CD8-positive, alpha-beta memory T cell (primary cell): ENCODE measurements around the gene ATF7. TPM values are rescaled to one million over a fixed set of nuclear protein-coding genes. Genes with fewer than 3 reads are reported as not detected.

Experiments
- CTCF ChIA-PET: fragments of 350-600 bp; sonication (Branson Sonifier 250); formaldehyde crosslinking; loops from one replicate; lab custom pipeline; 2021; ENCODE audit warnings: antibody characterized with exemption; lab: Charles Lee
- POLR2A ChIA-PET: fragments of 350-600 bp; sonication (Branson Sonifier 250); formaldehyde crosslinking; loops from one replicate; lab custom pipeline; 2021; ENCODE audit warnings: antibody characterized with exemption; lab: Charles Lee
- DNase-seq, 5 donors: peaks; one replicate each; pipeline versions ENCODE4 v3.0.0 to v3.0.0-alpha.2; 2020 to 2022; ENCODE audit warnings: mixed read lengths in 1 of 5
- H3K27ac ChIP-seq: one replicate; pipeline ENCODE4 v1.7.0; 2013; ENCODE audit warnings: low read depth, mild to moderate bottlenecking, low read length, moderate library complexity
- H3K27me3 ChIP-seq: 2 replicates; pipeline ENCODE4 v1.7.0; 2013; ENCODE audit warnings: low read length, mild to moderate bottlenecking; ENCODE audit not compliant: insufficient read depth, poor library complexity, severe bottlenecking
- H3K36me3 ChIP-seq: 2 replicates; pipeline ENCODE4 v1.7.0; 2013; ENCODE audit warnings: mild to moderate bottlenecking, low read length, moderate library complexity; ENCODE audit not compliant: insufficient read depth
- H3K4me1 ChIP-seq: 2 replicates; pipeline ENCODE4 v1.7.0; 2013; ENCODE audit warnings: mild to moderate bottlenecking, low read length, moderate library complexity; ENCODE audit not compliant: insufficient read depth
- H3K4me3 ChIP-seq: 2 replicates; pipeline ENCODE4 v1.7.0; 2013; ENCODE audit warnings: mild to moderate bottlenecking, low read length
- H3K9me3 ChIP-seq: 2 replicates; pipeline ENCODE4 v1.7.0; 2013; ENCODE audit warnings: mild to moderate bottlenecking, low read length
- H3K27ac Mint-ChIP-seq, 8 donors: one replicate each; pipeline ENCODE4 v1.8.0; 2020 to 2021; ENCODE audit warnings: mixed read lengths in 8 of 8, mild to moderate bottlenecking in 6 of 8, inconsistent platforms in 3 of 8, moderate library complexity in 3 of 8
- H3K27me3 Mint-ChIP-seq, 2 donors: one replicate each; pipeline ENCODE4 v1.8.0; 2020 to 2021; ENCODE audit warnings: mixed read lengths in 2 of 2, mild to moderate bottlenecking in 1 of 2, moderate library complexity in 1 of 2
- H3K36me3 Mint-ChIP-seq, 3 donors: one replicate each; pipeline ENCODE4 v1.8.0; 2020 to 2021; ENCODE audit warnings: mixed read lengths in 3 of 3, inconsistent platforms in 1 of 3, mild to moderate bottlenecking in 1 of 3
- H3K4me1 Mint-ChIP-seq, 3 donors: one replicate each; pipeline ENCODE4 v1.8.0; 2020 to 2021; ENCODE audit warnings: mixed read lengths in 3 of 3, inconsistent platforms in 1 of 3, mild to moderate bottlenecking in 1 of 3
- H3K4me3 Mint-ChIP-seq, 7 donors: one replicate each; pipeline ENCODE4 v1.8.0; 2020 to 2021; ENCODE audit warnings: mixed read lengths in 7 of 7, mild to moderate bottlenecking in 6 of 7, moderate library complexity in 4 of 7, inconsistent platforms in 2 of 7
- H3K9me3 Mint-ChIP-seq, 5 donors: one replicate each; pipeline ENCODE4 v1.8.0; 2020 to 2022; ENCODE audit warnings: mixed read lengths in 5 of 5, mild to moderate bottlenecking in 3 of 5, moderate library complexity in 2 of 5, inconsistent platforms in 1 of 5
- polyA plus RNA-seq: library from polyadenylated mRNA; unstranded; fragments of 300-500 nt; fragmentation: Illumina TruSeq; gene quantifications from one replicate; pipeline ENCODE4 v1.2.3, GENCODE V29; 2021
- total RNA-seq, 2 experiments: library from RNA; stranded (reverse); gene quantifications; one replicate each; pipeline ENCODE4 v1.2.3, GENCODE V29; 2021

The ATF7 gene
- total and polyA plus RNA-seq, 3 experiments from 2014 or later: 13.4 to 28.1 (median 27.6) TPM

- Histone ChIP-seq H3K36me3 (peaks cover 58% of the 10 kb centered on the region), H3K27ac (no peak overlapping the region), H3K27me3 (no peaks in the 10 kb centered on the region), H3K4me3 (no peak overlapping the region), H3K9me3 (no peaks in the 10 kb centered on the region), H3K4me1 (no peaks in the 10 kb centered on the region)
- ChIA-PET POLR2A (no interaction called here), CTCF (interaction anchor here (1.1 kb wide), 1 partner anchor 8 kb away, joined by 3 read pairs; no protein-coding TSS in a partner anchor)
- no peaks in the 10 kb centered on the region for H3K4me1 Mint-ChIP-seq
- H3K36me3 Mint-ChIP-seq: peaks cover 0 to 82% (median 18%) of the 10 kb centered on the region in 3 donors
- H3K27ac Mint-ChIP-seq: peak overlapping the region in 2 of 8 donors; percentile 45 to 72
- no peak for DNase-seq
- H3K9me3 Mint-ChIP-seq: no peaks in the 10 kb centered on the region
- no peaks in the 10 kb centered on the region for H3K27me3 Mint-ChIP-seq
- H3K4me3 Mint-ChIP-seq: no peak overlapping the region
Measured at GRCh38 chr12:53516758-53517455, 109.3 kb downstream of the ATF7 start.

DNA sequence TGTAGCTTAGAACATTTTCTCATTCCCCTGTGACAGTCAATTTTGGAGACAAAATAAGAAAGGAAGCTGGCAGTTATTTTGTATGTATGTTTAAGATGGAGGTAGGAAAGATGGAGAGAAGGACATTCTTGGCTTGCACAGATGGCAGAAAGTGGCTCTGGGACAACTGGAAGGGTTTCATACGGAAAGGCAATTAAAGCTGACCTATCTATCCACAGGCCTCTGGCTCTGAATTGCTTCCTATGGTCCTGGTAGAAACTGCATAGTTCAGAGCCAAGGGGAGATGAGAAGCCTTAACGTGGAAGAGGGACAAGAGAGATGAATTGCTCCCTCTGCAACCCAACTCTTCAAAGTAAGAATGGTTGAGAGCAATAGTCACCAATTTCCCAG lies 110.9 kb downstream of the ATF7 start:
- Histone ChIP-seq H3K4me1 (no peaks in the 10 kb centered on the region), H3K27me3 (no peaks in the 10 kb centered on the region), H3K36me3 (peaks cover 48% of the 10 kb centered on the region), H3K9me3 (no peaks in the 10 kb centered on the region), H3K27ac (no peak overlapping the region), H3K4me3 (no peak overlapping the region)
- no peaks in the 10 kb centered on the region for H3K9me3 Mint-ChIP-seq
- no peaks in the 10 kb centered on the region for H3K4me1 Mint-ChIP-seq
- H3K27me3 Mint-ChIP-seq: no peaks in the 10 kb centered on the region
- ChIA-PET POLR2A (no interaction called here), CTCF (no interaction called here)
- no peak for DNase-seq
- H3K27ac Mint-ChIP-seq: peak overlapping the region in 4 of 8 donors; percentile 1 to 78 (median 20)
- H3K36me3 Mint-ChIP-seq: peaks cover 0 to 80% (median 9%) of the 10 kb centered on the region in 3 donors
- no peak overlapping the region for H3K4me3 Mint-ChIP-seq

DNA sequence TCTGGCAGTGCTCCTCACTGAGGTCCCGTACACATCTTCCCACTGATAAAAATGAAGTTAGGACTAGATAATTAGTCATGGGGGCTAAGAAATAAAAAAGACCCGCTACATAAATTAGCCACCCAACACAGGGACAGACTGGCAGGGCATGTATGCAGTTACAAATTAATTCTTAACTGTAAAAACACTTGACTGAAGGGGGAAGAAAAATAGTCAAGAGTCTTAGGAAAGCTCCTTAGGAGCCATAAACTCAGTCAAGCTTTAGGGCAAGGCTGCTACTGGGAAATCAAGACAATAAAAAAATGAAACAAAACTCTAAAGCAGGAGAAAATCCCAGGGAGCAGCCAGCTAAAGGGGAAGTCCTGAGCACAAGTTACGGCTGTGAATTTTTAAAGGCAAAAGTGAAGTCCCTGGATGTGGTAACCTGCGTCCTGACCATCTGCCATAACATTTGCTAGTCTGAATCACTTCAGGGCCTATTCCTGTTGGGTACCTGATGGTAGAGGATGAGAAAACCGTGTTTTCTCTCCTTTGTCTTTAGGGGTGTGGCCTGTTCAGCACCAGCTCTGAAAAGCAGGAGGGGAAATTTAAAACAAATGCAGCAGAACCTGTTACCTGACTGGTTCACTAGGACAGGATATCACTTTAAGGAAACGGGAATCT lies 111.4 kb downstream of the ATF7 start:
- no peak overlapping the region for H3K4me3 Mint-ChIP-seq
- Histone ChIP-seq H3K4me1 (no peaks in the 10 kb centered on the region), H3K27ac (no peak overlapping the region), H3K9me3 (no peaks in the 10 kb centered on the region), H3K4me3 (no peak overlapping the region), H3K36me3 (peaks cover 45% of the 10 kb centered on the region), H3K27me3 (no peaks in the 10 kb centered on the region)
- no peaks in the 10 kb centered on the region for H3K9me3 Mint-ChIP-seq
- peaks cover 0 to 77% (median 6%) of the 10 kb centered on the region in 3 donors for H3K36me3 Mint-ChIP-seq
- DNase-seq: no peak
- no peaks in the 10 kb centered on the region for H3K27me3 Mint-ChIP-seq
- CTCF ChIA-PET: no interaction called here
- POLR2A ChIA-PET: no interaction called here
- peak overlapping the region in 4 of 8 donors; percentile 1 to 78 (median 28) for H3K27ac Mint-ChIP-seq
- no peaks in the 10 kb centered on the region for H3K4me1 Mint-ChIP-seq

DNA sequence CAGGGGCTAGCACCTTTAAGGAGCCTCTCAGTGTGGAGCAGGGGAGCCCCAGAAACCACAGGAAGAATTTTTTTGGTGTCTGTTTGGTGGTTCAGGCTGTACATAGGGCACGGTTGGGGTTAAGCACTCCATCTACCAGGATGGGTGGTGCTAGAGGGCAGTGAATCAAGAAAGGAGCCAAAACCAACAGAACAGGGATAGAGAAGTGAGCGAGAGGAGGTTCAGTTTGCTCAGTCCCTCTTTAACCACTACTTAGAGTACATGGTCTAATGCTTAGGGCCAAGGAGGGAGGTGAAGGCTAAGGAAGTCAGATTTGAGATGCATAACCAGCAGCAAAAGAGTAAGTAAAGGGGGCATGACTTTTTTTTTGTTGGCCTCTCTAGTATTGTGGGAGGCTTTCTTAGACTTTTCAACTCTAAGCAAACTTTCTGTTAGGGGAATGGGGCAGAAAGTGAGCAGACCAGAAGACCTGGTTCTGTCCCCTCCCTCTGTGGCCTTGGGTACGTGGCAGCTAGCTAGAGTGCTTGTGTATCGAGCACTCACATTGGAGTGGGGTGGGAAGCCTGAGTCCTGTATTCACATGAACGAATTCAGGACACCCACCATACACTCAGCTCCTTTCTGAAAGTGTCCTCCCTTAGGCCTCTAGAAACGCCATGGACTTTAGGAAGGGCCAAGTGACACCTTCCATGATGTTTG lies 112.3 kb downstream of the ATF7 start:
- ChIA-PET CTCF (no interaction called here), POLR2A (no interaction called here)
- Histone ChIP-seq H3K27me3 (no peaks in the 10 kb centered on the region), H3K4me3 (no peak overlapping the region), H3K9me3 (no peaks in the 10 kb centered on the region), H3K4me1 (peaks cover under 1% of the 10 kb centered on the region), H3K27ac (no peak overlapping the region), H3K36me3 (peaks cover 45% of the 10 kb centered on the region)
- Mint-ChIP-seq H3K27me3 (no peaks in the 10 kb centered on the region), H3K27ac (peak overlapping the region in 6 of 8 donors; percentile 7 to 78 (median 52)), H3K4me1 (peaks cover 0 to 4% (median 4%) of the 10 kb centered on the region in 3 donors), H3K4me3 (no peak overlapping the region), H3K36me3 (peaks cover 0 to 70% (median 6%) of the 10 kb centered on the region in 3 donors), H3K9me3 (no peaks in the 10 kb centered on the region)
- no peak for DNase-seq

DNA sequence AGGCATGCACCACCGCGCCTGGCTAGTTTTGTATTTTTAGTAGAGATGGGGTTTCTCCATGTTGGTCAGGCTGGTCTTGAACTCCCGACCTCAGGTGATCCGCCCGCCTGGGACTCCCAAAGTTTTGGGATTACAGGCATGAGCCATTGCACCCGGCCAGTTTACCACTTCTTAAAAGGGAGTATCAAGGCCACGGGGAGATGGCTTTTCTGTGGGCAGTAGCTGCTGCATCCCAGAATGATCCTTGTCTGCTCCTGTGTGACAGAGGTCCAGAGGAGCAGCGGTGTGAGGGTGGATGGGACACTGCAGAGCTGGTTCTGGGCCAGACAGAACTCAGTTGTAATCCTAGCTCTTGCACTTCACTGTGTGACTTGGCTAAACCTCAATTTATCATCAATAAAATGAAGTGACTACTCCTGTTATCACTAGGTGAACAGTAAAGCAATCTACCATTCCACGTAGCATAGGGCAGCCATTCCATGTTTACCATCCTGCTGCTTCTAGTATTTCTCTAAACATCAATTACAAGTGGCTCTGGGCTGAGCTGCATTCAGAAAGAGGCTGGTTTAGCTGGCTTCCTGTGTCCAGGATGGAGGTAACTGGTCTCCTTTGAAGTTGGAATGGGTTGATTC lies 115.9 kb downstream of the ATF7 start:
- Histone ChIP-seq H3K4me3 (no peak overlapping the region), H3K36me3 (peaks cover 38% of the 10 kb centered on the region), H3K9me3 (no peaks in the 10 kb centered on the region), H3K27ac (no peak overlapping the region), H3K27me3 (no peaks in the 10 kb centered on the region), H3K4me1 (peaks cover 7% of the 10 kb centered on the region)
- Mint-ChIP-seq H3K36me3 (peaks cover 0 to 62% (median 4%) of the 10 kb centered on the region in 3 donors), H3K27ac (peak overlapping the region in 1 of 8 donors; percentile 38), H3K4me1 (peaks cover 4 to 10% (median 9%) of the 10 kb centered on the region in 3 donors), H3K4me3 (no peak overlapping the region), H3K27me3 (no peaks in the 10 kb centered on the region), H3K9me3 (no peaks in the 10 kb centered on the region)
- no peak for DNase-seq
- ChIA-PET POLR2A (interaction anchor here (0.6 kb wide), 1 partner anchor 51 kb away, joined by 3 read pairs; no protein-coding TSS in a partner anchor), CTCF (interaction anchor here (1.0 to 4.9 kb wide), 4 partner anchors 9 to 189 kb away, joined by 3 to 57 read pairs (median 14); partner anchors contain the start of genes AAAS and TARBP2)

DNA sequence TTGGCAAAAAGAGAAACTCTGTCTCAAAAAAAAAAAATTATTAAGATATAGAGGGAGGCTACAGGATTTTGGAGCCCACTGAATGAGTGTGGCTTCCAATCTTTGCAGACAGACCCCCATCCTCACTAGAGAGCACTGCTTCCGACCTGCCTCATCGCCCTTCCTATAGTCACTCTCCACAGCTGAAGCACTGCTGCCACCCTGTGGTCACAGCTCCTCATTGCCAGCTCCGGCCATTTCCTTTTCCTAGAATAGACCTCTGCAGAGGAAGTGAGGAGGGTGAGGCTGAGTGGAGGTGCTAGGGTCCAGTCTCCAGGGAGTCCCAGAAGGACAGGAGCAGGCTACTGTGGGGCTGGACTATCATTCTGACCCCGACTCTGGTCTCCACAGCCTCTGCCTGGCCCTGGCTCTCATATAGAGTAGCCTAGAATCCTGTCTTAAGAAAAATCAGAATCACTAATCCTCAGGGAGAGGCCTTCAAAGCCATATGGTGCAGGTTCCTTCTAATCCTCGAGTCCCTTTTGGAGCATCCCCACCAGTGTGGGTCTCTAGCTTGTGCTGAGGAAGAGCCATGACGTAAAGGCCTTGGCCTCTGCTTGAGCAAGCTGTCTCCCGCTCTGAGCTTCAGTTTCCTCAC lies 117.5 kb downstream of the ATF7 start:
- no peak overlapping the region for H3K27ac ChIP-seq
- peak overlapping the region in 2 of 7 donors; percentile 7 to 40 for H3K4me3 Mint-ChIP-seq

DNA sequence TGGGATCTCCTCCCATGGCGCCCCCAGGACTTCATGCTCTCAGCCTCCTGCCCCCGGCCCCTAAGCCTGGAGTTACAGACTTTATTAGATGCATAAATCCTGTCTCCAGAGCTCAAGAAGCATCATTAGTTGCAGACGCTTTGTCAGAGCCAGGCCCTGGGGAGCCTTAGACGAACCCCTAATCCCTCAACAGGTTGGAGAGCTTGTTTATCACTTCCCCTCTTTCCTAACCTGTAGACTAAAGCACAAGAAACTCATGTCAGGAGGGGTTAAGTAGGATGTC lies 118.6 kb downstream of the ATF7 start:
- Histone ChIP-seq H3K9me3 (no peaks in the 10 kb centered on the region), H3K27ac (no peak overlapping the region), H3K4me3 (no peak overlapping the region), H3K36me3 (peaks cover 23% of the 10 kb centered on the region), H3K27me3 (no peaks in the 10 kb centered on the region), H3K4me1 (peaks cover 8% of the 10 kb centered on the region)
- H3K4me3 Mint-ChIP-seq: no peak overlapping the region
- CTCF ChIA-PET: interaction anchor here (1.9 to 4.9 kb wide), 8 partner anchors 8 to 186 kb away, joined by 6 to 57 read pairs (median 18); partner anchors contain the start of genes AAAS, AMHR2, MAP3K12 and TARBP2
- no peaks in the 10 kb centered on the region for H3K9me3 Mint-ChIP-seq
- POLR2A ChIA-PET: interaction anchor here (1.4 to 1.6 kb wide), 2 partner anchors 155 to 186 kb away, joined by 4 read pairs; partner anchors contain the start of gene AAAS
- no peaks in the 10 kb centered on the region for H3K27me3 Mint-ChIP-seq
- peaks cover 4 to 14% (median 12%) of the 10 kb centered on the region in 3 donors for H3K4me1 Mint-ChIP-seq
- peak overlapping the region in 3 of 8 donors; percentile 23 to 88 (median 69) for H3K27ac Mint-ChIP-seq
- no peak for DNase-seq
- H3K36me3 Mint-ChIP-seq: peaks cover 0 to 53% (median 2%) of the 10 kb centered on the region in 3 donors

More for the DNA sequence above, 117.5 kb downstream of the ATF7 start:
- Mint-ChIP-seq H3K27ac (peak overlapping the region in 7 of 8 donors; percentile 0 to 87 (median 68)), H3K9me3 (no peaks in the 10 kb centered on the region), H3K36me3 (peaks cover 0 to 58% (median 2%) of the 10 kb centered on the region in 3 donors), H3K27me3 (no peaks in the 10 kb centered on the region), H3K4me1 (peaks cover 4 to 10% (median 9%) of the 10 kb centered on the region in 3 donors)
- Histone ChIP-seq H3K36me3 (peaks cover 24% of the 10 kb centered on the region), H3K9me3 (no peaks in the 10 kb centered on the region), H3K4me3 (no peak overlapping the region), H3K27me3 (no peaks in the 10 kb centered on the region), H3K4me1 (peaks cover 7% of the 10 kb centered on the region)
- POLR2A ChIA-PET: interaction anchor here (1.0 to 1.6 kb wide), 5 partner anchors 8 to 213 kb away, joined by 4 to 7 read pairs (median 4); partner anchors contain the start of genes AAAS, PFDN5 and TARBP2
- DNase-seq: peak; percentile 63 to 85 (median 75)
- CTCF ChIA-PET: interaction anchor here (0.6 to 4.9 kb wide), 39 partner anchors 8 to 187 kb away, joined by 3 to 57 read pairs (median 4); partner anchors contain the start of genes AAAS, AMHR2, ATP5MC2 and MAP3K12
